NCI-H345 treated with DMSO at 0.1 percent for 48 hours (cell line): Measurements from ENCODE around the gene PCDHA3.
A peak's percentile ranks its signal among the peaks of the same experiment; 100 is the strongest.
"Not testable (repeated sequence)": the region's sequence is repeated elsewhere in the genome, so short reads cannot be mapped to it uniquely, and the experiment has no call there.

Experiments
- DNase-seq: peaks from one replicate; lab custom pipeline; 2025; ENCODE audit not compliant: unreplicated experiment; lab: John Stamatoyannopoulos, UW

PCDHA3 gene

GRCh38 chr5:140808889-140809291 is 8.0 kb downstream of the PCDHA3 start:
- DNase-seq, result no peak

- DNase-seq, result peak; percentile 58
These were observed 20.8 kb downstream of the PCDHA3 start, which contains the start of gene PCDHA5 for GRCh38 chr5:140821375-140822280. PCDHA5 (plus strand) TSS chr5:140821613.

GRCh38 chr5:140822281-140822629 is 21.4 kb downstream of the PCDHA3 start:
- DNase-seq, result no peak

GRCh38 chr5:140822969-140823368 is 22.1 kb downstream of the PCDHA3 start:
- not testable (repeated sequence) for DNase-seq

GRCh38 chr5:140823475-140823874 is 22.6 kb downstream of the PCDHA3 start:
- DNase-seq, result no peak

GRCh38 chr5:140827704-140828361 is 27.0 kb downstream of the PCDHA3 start, which contains the start of gene PCDHA6:
PCDHA6 (plus strand) TSS chr5:140827960; CDS start chr5:140828092, 132 bp downstream.
- DNase-seq, result no peak

GRCh38 chr5:140828362-140828737 is 27.5 kb downstream of the PCDHA3 start:
- no peak for DNase-seq

GRCh38 chr5:140829511-140830501 is 28.9 kb downstream of the PCDHA3 start:
- DNase-seq, result not testable (repeated sequence)

- DNase-seq, result peak; percentile 16
These were observed 33.1 kb downstream of the PCDHA3 start, which contains the start of gene PCDHA7 for GRCh38 chr5:140833993-140834392. PCDHA7 (plus strand) TSS chr5:140834269; CDS start chr5:140834384, 115 bp downstream.

- not testable (repeated sequence) for DNase-seq
These were observed 33.7 kb downstream of the PCDHA3 start for GRCh38 chr5:140834439-140835008.

GRCh38 chr5:140835622-140836510 is 35.0 kb downstream of the PCDHA3 start:
- no peak for DNase-seq

GRCh38 chr5:140840978-140841962 is 40.4 kb downstream of the PCDHA3 start, which contains the start of gene PCDHA8:
PCDHA8 (plus strand) TSS chr5:140841187; CDS start chr5:140841322, 135 bp downstream.
- DNase-seq, result no peak

GRCh38 chr5:140842798-140843733 is 42.2 kb downstream of the PCDHA3 start:
- no peak for DNase-seq

GRCh38 chr5:140848139-140849102 is 47.6 kb downstream of the PCDHA3 start, which contains the start of gene PCDHA9:
PCDHA9 (plus strand) TSS chr5:140848382; CDS start chr5:140848496, 114 bp downstream.
- DNase-seq, result not testable (repeated sequence)

- DNase-seq, result not testable (repeated sequence)
These were observed 49.2 kb downstream of the PCDHA3 start for GRCh38 chr5:140849831-140850634.
